ENCODE results near the gene CRB3. TPM values are rescaled to one million over a fixed set of nuclear protein-coding genes. Genes with fewer than 3 reads are reported as not detected.

CRB3 gene
- total and polyA plus RNA-seq, 9 donors = 0.11 to 2.0 (median 0.51) TPM; not detected in 4

DNA sequence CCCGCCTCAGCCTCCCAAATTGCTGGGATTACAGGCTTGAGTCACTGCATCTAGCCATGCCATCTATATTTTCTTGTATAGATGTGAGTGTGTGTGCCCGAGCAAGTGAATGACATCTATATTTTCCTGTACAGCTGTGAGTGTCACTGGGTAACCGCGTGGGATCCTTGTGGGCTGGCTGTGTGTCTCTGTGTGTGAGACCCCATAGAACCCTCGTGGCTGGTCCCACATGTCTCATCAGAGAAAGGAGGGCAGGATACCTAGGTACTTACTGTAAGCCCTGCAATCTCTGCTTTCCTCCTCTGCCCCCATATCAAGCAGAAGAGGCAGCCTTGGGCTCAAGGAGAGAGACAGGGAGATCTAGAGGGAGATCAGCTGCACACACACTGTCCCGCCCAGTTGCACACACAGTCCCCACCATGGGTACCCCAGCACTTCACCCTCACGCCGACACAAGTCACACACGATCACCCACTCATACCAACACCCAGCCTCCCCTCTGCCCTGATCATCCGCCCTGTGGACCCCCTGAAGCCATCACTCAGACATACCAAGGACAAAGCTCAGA lies 16.9 kb downstream of the CRB3 start:
- WGBS (ENCODE audit: insufficient coverage) = 87% methylated on average over 3 of the region's 10 CpGs
- peaks cover 26% of the 10 kb centered on the region for H3K27me3 ChIP-seq (ENCODE audit: control insufficient read depth, insufficient read depth, low read length)
- no peaks in the 10 kb centered on the region for H3K9me3 ChIP-seq (replicated peaks; ENCODE audit: control insufficient read depth, low read depth, low read length)
- no peaks in the 10 kb centered on the region for H3K36me3 ChIP-seq (ENCODE audit: control insufficient read depth, insufficient read depth, low read length)
- H3K27ac ChIP-seq (ENCODE audit: low read length) = no peak overlapping the region
- peaks cover 13% of the 10 kb centered on the region for H3K4me1 ChIP-seq (ENCODE audit: control insufficient read depth, insufficient read depth, low read length)
- no peak overlapping the region for H3K4me3 ChIP-seq (ENCODE audit: low read length)
- DNase-seq = no peak

DNA sequence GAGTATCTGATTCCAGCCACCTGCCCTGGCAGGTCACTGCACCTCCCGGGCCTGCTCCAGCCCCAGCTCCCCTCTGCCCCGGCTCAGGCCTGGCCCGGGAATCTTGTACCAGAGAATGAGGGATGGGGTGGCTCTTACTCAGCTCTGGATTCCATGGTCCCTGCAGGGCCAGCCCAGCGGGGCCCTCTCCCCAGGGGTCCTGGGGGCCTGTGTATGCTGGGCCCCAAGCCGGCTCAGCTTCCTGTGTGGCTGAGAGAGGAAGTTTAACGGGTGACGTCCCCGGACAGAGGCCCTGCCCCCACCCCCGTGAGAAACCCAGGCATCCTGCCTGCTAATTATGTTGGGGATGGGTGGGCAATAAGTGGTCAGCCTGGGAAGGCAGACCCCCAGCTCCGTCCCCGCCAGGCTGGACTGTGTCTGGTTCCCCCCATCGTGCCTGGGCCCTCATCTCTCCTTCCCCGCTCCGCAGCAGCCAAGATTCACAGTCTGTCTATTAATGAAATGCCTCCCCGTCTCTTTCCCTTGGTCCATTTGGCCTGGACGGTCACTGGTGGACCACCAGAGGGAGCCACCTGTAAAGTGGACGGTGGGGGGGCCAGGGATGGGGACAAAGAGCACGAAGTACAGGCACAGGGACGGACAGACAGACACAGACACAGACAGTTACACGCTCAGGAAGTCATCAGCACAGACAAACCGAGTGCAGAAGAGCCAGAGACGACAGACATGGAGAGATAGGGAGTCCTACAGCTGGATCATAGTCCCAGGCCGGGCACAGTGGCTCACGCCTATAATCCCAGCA lies 17.7 kb downstream of the CRB3 start, which contains the start of gene DENND1C:
TSS of gene DENND1C (minus strand) at position 247 of the 802 bp plus-strand sequence. CDS start at position 155, 92 bp downstream.
- H3K4me1 ChIP-seq (ENCODE audit: control insufficient read depth, insufficient read depth, low read length) = peaks cover 6% of the 10 kb centered on the region
- DNase-seq = no peak
- peak within 1 kb of the TSS; percentile 22 for H3K4me3 ChIP-seq (ENCODE audit: low read length)
- H3K27me3 ChIP-seq (ENCODE audit: control insufficient read depth, insufficient read depth, low read length) = peaks cover 18% of the 10 kb centered on the region
- H3K9me3 ChIP-seq (replicated peaks; ENCODE audit: control insufficient read depth, low read depth, low read length) = no peaks in the 10 kb centered on the region
- no peak within 1 kb of the TSS for H3K27ac ChIP-seq (ENCODE audit: low read length)
- no peaks in the 10 kb centered on the region for H3K36me3 ChIP-seq (ENCODE audit: control insufficient read depth, insufficient read depth, low read length)
- 37% methylated on average over 14 of the region's 24 CpGs for WGBS (ENCODE audit: insufficient coverage)

GRCh38 chr19:6482343-6482686 lies 18.2 kb downstream of the CRB3 start:
- Histone ChIP-seq H3K27ac (ENCODE audit: low read length) (no peak overlapping the region), H3K4me3 (ENCODE audit: low read length) (no peak overlapping the region)

DNA sequence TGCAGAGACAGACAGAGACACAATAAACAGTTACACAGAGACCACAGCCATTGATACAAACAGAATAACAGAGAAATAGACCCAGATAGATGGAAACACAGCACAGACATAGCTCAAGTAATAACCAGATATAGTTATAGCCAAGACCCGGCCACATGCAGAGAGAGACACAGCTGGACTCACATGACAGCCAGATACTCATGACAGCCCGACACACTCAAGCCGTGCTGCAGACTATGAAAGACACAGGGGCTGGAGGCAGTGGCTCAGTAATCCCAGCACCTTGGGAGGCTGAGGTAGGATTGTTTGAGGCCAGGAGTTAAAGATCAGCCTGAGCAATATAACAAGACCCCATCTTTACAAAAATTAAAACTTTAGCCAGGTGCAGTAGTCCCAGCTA lies 19.2 kb downstream of the CRB3 start:
- peaks cover 10% of the 10 kb centered on the region for H3K27me3 ChIP-seq (ENCODE audit: control insufficient read depth, insufficient read depth, low read length)
- H3K4me1 ChIP-seq (ENCODE audit: control insufficient read depth, insufficient read depth, low read length) = peaks cover 2% of the 10 kb centered on the region
- 40% methylated on average over 3 of the region's 3 CpGs for WGBS (ENCODE audit: insufficient coverage)
- H3K4me3 ChIP-seq (ENCODE audit: low read length) = no peak overlapping the region
- no peaks in the 10 kb centered on the region for H3K36me3 ChIP-seq (ENCODE audit: control insufficient read depth, insufficient read depth, low read length)
- H3K27ac ChIP-seq (ENCODE audit: low read length) = no peak overlapping the region
- H3K9me3 ChIP-seq (replicated peaks; ENCODE audit: control insufficient read depth, low read depth, low read length) = no peaks in the 10 kb centered on the region
- DNase-seq = no peak

More at GRCh38 chr19:6482343-6482686, 18.2 kb downstream of the CRB3 start:
- Histone ChIP-seq H3K9me3 (replicated peaks; ENCODE audit: control insufficient read depth, low read depth, low read length) (no peaks in the 10 kb centered on the region), H3K27me3 (ENCODE audit: control insufficient read depth, insufficient read depth, low read length) (peaks cover 13% of the 10 kb centered on the region), H3K36me3 (ENCODE audit: control insufficient read depth, insufficient read depth, low read length) (no peaks in the 10 kb centered on the region), H3K4me1 (ENCODE audit: control insufficient read depth, insufficient read depth, low read length) (peaks cover 2% of the 10 kb centered on the region)
- no peak for DNase-seq
- WGBS (ENCODE audit: insufficient coverage) = 100% methylated on average over 2 of the region's 8 CpGs

- no peak for DNase-seq
- 80% methylated on average over 1 of the region's 8 CpGs for WGBS (ENCODE audit: insufficient coverage)
- Histone ChIP-seq H3K27me3 (ENCODE audit: control insufficient read depth, insufficient read depth, low read length) (peaks cover 5% of the 10 kb centered on the region), H3K4me1 (ENCODE audit: control insufficient read depth, insufficient read depth, low read length) (peaks cover 2% of the 10 kb centered on the region), H3K9me3 (replicated peaks; ENCODE audit: control insufficient read depth, low read depth, low read length) (no peaks in the 10 kb centered on the region), H3K36me3 (ENCODE audit: control insufficient read depth, insufficient read depth, low read length) (no peaks in the 10 kb centered on the region), H3K4me3 (ENCODE audit: low read length) (no peak overlapping the region), H3K27ac (ENCODE audit: low read length) (no peak overlapping the region)
Observed at GRCh38 chr19:6484230-6484629, 20.2 kb downstream of the CRB3 start.

DNA sequence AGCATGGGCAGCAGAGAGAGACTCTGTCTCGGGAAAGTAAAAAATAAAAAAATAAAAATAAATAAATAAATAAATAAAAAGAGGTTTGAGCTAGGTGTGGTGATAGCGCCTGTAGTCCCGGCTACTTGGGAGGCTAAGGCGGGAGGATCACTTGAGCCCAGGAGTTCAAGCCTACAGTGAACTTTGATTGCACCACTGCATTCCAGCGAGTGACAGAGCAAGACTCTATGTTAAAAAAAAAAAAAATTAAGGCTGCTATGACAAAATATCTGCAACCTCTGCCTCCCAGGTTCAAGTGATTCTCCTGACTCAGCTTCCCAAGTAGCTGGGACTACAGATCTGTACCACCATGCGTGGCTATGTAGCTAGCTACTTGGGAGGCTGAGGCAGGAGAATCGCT lies 20.8 kb downstream of the CRB3 start:
- Histone ChIP-seq H3K36me3 (ENCODE audit: control insufficient read depth, insufficient read depth, low read length) (no peaks in the 10 kb centered on the region), H3K27me3 (ENCODE audit: control insufficient read depth, insufficient read depth, low read length) (no peaks in the 10 kb centered on the region), H3K4me1 (ENCODE audit: control insufficient read depth, insufficient read depth, low read length) (peaks cover 2% of the 10 kb centered on the region), H3K4me3 (ENCODE audit: low read length) (no peak overlapping the region), H3K27ac (ENCODE audit: low read length) (no peak overlapping the region), H3K9me3 (replicated peaks; ENCODE audit: control insufficient read depth, low read depth, low read length) (no peaks in the 10 kb centered on the region)
- no peak for DNase-seq
- WGBS (ENCODE audit: insufficient coverage) = 100% methylated on average over 2 of the region's 7 CpGs

- Histone ChIP-seq H3K4me3 (ENCODE audit: low read length) (no peak overlapping the region), H3K27me3 (ENCODE audit: control insufficient read depth, insufficient read depth, low read length) (no peaks in the 10 kb centered on the region), H3K36me3 (ENCODE audit: control insufficient read depth, insufficient read depth, low read length) (no peaks in the 10 kb centered on the region), H3K9me3 (replicated peaks; ENCODE audit: control insufficient read depth, low read depth, low read length) (no peaks in the 10 kb centered on the region), H3K4me1 (ENCODE audit: control insufficient read depth, insufficient read depth, low read length) (no peaks in the 10 kb centered on the region), H3K27ac (ENCODE audit: low read length) (no peak overlapping the region)
- DNase-seq = no peak
- 47% methylated on average over 2 of the region's 15 CpGs for WGBS (ENCODE audit: insufficient coverage)
Observed at GRCh38 chr19:6489278-6490061, 25.4 kb downstream of the CRB3 start.

DNA sequence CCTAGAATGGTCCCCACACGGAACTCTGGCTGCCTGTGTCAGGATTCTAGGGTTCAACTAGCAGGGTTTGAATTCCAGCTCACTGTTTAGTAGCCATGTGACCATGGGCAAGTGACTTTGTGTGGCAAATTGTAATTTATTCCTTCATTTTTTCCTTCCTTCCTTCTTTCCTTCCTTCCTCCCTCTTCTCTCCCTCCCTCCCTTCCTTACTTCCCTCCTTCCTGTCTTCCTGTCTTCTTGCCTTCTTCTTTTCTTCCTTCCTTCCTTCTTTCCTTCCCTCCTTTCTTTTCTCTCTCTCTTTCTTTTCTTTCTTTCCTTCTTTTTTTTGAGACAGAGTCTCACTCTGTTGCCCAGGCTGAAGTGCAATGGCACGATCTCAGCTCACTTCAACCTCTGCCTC lies 26.1 kb downstream of the CRB3 start:
- H3K36me3 ChIP-seq (ENCODE audit: control insufficient read depth, insufficient read depth, low read length) = no peaks in the 10 kb centered on the region
- DNase-seq = no peak
- no peak overlapping the region for H3K4me3 ChIP-seq (ENCODE audit: low read length)
- no peaks in the 10 kb centered on the region for H3K9me3 ChIP-seq (replicated peaks; ENCODE audit: control insufficient read depth, low read depth, low read length)
- WGBS (ENCODE audit: insufficient coverage) = 63% methylated on average over 1 of the region's 2 CpGs
- H3K27me3 ChIP-seq (ENCODE audit: control insufficient read depth, insufficient read depth, low read length) = no peaks in the 10 kb centered on the region
- no peaks in the 10 kb centered on the region for H3K4me1 ChIP-seq (ENCODE audit: control insufficient read depth, insufficient read depth, low read length)
- no peak overlapping the region for H3K27ac ChIP-seq (ENCODE audit: low read length)

DNA sequence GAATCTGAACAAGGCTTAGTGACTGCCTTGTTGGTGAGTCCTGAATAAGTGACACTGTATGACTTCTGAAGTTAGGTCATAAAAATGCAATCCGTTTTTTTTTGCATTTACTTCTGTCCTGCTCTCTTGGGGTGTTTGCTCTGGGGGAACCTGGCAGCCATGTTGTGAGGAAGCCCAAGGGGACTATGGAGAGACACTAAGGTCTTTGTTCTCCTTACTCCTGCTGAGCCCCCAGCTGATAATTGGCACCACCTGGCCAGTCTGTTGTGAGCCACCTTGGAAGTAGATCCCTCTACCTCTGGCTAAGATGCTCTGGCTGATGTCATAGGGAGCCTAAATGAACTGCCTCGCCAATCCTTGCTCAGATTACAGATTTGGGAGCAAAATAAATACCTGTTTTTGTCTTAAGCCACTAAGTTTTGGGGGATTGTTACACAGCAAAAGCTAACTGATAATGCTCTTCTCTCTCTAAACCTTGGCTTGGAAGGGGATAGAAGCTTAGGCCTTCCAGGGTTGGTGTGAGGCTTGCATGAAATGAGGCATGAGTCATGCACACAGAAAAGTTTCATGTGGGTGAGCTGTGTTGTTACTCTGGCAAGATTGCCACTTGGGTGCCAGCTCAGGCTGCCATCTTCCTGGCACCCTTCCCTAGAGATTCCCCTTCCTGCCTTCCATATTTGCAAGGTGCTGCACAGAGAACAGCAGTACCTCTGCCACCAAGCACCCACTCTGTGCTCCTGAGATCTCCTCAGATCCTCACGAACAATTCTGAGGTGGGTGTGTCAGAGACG lies 27.9 kb downstream of the CRB3 start:
- H3K4me3 ChIP-seq (ENCODE audit: low read length) = no peak overlapping the region
- no peaks in the 10 kb centered on the region for H3K36me3 ChIP-seq (ENCODE audit: control insufficient read depth, insufficient read depth, low read length)
- WGBS (ENCODE audit: insufficient coverage) = no CpG with 5 or more reads among the region's 4 CpGs
- no peaks in the 10 kb centered on the region for H3K4me1 ChIP-seq (ENCODE audit: control insufficient read depth, insufficient read depth, low read length)
- no peak for DNase-seq
- H3K27ac ChIP-seq (ENCODE audit: low read length) = no peak overlapping the region
- H3K9me3 ChIP-seq (replicated peaks; ENCODE audit: control insufficient read depth, low read depth, low read length) = no peaks in the 10 kb centered on the region
- H3K27me3 ChIP-seq (ENCODE audit: control insufficient read depth, insufficient read depth, low read length) = no peaks in the 10 kb centered on the region

Data from muscle of leg (tissue), 11 donors.